Hematopoietic multipotent progenitor cell treated with erythropoietin and hydrocortisone succinate and interleukin-3 and kit ligand, for 17 days (in vitro differentiated cells): ENCODE data around the gene UCHL5.
"Not testable (repeated sequence)": the region's sequence is repeated elsewhere in the genome, so short reads cannot be mapped to it uniquely, and the experiment has no call there.

Experiments used
- DNase-seq: peaks from one replicate; pipeline ENCODE4 v3.0.0-alpha.2; 2015; ENCODE audit warnings: low spot score

Gene UCHL5

DNA sequence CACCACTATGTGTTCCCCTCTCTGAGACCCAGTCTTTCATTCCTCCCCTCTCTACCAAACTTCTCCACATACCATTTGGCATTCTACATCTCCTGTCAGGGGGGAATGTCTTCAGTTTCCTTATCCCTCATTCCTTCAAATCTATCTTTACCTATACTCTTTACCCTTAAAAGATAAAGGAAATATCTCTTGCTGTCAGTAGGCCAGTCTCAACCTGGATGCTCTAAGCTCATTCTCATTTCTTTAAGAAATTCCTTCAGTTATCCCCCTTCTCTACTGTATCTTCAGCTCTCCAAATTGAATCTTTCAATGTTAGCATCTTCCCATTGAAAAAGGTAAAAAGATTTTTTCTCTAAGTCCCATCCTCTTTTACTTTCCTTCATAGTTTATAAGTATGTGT lies 6.8 kb upstream of the UCHL5 start:
- peak; percentile 47 for DNase-seq

DNA sequence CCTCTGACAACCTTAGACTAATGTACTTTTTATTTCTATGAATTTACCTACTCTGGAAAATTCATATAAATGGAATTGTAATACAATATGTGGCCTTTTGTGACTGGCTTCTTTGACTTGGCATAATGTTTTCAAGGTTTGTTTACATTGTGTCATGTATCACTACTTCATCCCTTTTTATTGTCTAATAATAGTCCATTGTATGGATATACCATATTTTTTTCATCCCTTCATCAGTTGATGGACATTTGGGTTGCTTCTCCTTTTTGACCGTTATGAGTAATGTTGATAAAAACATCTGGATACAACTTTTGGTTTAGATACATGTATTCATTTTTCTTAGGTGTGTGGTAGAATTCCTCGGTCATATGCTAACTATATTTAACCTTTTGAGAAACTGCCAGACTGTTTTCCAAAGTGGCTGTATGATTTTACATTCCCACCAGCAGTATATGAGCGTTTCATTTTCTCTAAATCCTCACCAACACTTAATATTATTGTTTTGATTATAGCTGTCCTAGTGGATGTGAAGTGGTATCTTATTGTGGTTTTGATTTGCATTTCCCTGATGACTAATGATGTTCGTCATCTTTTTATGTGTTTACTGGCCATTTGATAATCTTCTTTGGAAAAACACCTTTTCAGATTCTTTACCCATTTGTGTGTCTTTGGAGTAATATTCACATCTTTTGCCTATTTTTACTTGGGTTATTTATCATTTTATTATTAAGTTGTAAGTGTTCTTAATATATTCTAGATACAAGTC lies 3.7 kb upstream of the UCHL5 start:
- DNase-seq = peak; percentile 16

- DNase-seq = peak; percentile 59
These were observed 1.8 kb upstream of the UCHL5 start for GRCh38 chr1:193060938-193061337.

DNA sequence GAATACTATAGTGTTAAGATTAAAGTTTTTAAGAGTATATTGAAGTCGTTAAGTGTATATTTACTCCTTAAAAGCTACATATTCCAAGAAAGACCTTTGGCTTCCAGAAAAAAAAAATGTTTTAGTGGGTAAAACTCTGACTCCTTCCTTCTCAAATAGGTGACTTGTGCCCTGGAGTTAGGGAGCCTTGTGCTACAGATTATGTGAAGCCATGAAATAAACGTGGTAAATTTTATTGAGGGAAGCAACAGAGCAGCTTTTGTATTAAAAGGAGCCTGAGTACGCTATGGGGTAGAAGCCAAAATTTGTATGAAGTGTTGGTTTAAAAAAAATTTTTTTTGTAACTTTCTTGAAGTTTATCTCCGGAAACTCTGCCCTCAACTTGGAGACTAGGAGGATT lies 1.2 kb upstream of the UCHL5 start:
- DNase-seq = peak; percentile 44

DNA sequence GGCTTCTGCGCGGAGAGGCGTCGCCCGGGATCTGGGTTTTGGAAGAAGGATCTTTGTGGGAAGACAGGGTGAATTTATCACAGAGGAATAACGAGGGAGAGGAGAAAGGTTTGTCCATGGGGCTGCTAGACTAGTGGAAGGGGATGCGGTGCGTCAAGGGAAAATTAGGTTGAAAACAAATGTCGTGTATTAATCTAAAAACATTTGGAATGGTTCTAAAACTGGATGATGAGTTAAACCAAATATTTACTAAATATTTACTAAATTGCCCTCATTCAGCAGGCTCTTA lies 899 bp upstream of the UCHL5 start:
- DNase-seq = no peak

DNA sequence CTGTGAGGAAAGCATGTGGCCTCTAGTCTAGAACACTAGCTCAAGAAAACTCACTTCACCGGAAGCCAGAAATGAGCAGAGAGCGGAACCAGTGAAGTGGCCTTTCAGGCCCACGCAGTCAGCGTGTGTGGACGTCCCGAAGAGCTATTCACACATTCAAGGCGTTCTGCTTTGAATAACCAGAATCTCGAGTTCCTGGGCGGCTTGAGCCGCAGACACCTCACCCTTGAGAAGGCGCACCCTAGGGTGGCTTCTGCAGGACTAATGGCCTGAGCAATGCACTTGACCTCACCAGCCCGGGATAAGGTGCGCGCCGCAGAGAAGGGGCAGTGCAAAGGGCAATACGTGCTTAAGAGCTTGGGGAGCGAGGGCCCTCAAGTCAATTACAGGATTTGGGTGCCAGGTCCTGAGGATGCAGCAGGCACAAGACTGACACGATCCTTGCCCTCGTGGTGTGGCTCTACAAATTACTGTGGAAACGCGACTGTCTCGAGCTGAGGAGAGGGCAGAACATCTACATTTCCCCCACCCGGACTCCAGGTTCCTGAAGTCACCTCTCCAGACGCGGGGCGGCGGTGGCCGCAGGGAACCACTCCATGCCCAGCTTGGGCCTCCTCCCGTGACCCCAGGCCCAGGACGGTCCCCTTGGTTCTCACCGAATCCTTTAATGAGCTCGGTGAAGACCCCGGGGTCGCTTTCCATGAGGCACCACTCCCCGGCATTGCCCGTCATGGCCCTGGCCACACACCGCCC lies 455 bp downstream of the UCHL5 start:
- DNase-seq = peak; percentile 61

DNA sequence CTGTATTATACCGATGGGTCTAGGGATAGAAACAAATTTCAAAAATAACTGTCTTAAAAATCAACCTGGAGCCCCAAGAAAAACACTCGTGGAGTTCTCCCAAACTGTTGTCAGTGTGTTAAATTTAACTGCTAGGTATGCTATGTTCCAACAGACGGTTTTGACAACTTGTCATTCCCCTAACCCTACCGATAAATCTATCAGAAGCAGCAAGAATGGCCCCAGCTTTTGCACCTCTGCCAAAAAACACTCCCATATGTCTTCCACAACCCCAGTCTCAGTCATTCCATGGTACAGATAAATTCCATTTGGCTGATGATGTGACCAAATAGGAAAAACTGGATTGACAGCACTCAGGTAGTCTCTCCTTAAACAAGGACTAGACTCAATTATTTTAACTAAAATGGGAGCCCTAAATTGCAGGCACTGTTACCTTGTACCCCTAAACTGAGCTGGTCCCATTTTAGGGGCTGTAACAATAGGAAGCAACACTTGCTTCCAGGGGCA lies 4.9 kb downstream of the UCHL5 start:
- no peak for DNase-seq

DNA sequence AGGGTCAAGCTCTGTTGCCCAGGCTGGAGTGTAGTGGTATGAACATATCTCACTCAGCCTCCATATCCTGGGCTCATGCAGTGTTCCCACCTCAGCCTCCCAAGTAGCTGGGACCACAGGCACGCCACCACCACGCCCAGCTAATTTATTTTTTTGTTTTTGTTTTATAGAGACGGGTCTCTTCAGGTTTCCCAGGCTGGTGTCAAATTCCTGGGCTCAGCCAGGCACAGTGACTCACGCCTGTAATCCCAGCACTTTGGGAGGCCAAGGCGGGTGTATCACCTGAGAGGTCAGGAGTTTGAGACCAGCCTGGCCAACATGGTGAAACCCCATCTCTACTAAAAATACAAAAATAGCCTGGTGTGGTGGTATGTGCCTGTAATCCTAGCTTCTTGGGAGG lies 10.2 kb downstream of the UCHL5 start:
- DNase-seq = not testable (repeated sequence)

DNA sequence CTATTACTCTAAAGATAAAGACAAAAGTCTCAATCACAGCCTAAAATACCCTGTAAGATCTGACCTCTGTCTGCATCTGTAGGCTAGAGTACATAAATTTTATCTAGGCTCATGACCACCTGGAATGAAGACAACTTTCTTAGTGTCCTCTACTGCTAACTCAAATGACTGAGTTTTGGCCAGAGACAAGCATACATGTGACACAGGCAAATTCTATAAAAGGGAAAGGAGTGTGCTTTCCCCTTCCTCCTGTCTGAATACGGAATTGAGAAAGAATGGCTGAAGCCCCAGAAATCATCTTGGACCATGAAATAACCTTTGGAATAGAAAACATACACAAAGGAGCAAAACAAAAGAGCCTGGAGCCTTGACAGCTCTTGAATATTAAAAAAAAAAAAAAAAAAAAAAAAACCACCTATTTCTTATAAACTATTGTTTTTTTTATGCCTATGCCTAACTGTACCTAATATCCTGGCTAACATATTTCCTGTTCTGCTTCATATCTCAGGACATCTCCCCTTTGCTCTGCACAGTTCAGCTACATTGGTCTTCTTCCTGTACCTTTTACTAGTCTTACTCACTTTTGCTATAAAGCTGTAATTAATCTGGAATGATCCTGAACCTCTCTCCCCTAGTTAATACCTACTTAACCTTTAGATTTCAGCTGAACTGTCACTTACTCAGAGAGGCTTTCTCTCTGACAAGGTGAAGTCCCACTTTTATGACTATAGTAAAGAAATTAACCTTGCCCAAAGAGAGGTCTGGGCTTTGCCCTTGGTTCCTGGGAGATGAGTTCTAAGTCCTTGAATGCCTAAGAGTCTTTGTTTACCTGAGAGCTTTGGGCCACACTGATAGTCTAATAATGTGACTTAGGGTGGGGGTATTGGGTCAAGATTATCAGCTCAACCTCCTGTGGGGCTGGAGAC lies 16.1 kb downstream of the UCHL5 start:
- DNase-seq = no peak

GRCh38 chr1:193040011-193040410 lies 19.1 kb downstream of the UCHL5 start:
- no peak for DNase-seq

DNA sequence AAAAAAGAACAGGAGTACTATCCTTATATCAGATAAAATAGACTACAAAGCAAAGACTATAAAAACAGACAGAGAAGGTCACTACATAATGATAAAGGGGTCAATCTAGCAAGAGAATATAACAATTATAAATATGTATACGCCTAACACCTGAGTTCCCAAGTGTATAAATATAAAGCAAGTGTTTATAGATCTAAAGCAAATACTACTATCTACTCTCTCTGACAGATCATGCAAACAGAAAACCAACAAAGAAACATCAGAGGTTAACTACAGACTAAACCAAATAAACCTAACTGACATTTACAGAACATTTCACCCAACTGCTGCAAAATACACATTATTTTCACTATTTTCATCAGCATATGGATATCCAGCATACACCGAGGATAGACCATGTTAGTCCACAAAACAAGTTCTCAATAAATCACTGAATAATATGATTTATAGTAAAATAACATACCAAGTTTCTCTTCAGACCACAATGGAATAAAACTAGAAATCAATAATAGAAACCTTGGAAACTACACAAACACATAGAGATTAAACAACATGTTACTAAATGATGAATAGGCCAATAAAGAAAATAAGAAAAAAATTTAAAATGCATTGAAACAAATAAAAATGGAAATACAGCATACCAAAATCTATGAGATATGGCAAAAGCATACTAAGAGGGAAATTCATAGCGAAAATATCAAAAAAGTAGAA lies 22.7 kb downstream of the UCHL5 start:
- no peak for DNase-seq

GRCh38 chr1:193033610-193034009 lies 25.6 kb downstream of the UCHL5 start:
- no peak for DNase-seq

DNA sequence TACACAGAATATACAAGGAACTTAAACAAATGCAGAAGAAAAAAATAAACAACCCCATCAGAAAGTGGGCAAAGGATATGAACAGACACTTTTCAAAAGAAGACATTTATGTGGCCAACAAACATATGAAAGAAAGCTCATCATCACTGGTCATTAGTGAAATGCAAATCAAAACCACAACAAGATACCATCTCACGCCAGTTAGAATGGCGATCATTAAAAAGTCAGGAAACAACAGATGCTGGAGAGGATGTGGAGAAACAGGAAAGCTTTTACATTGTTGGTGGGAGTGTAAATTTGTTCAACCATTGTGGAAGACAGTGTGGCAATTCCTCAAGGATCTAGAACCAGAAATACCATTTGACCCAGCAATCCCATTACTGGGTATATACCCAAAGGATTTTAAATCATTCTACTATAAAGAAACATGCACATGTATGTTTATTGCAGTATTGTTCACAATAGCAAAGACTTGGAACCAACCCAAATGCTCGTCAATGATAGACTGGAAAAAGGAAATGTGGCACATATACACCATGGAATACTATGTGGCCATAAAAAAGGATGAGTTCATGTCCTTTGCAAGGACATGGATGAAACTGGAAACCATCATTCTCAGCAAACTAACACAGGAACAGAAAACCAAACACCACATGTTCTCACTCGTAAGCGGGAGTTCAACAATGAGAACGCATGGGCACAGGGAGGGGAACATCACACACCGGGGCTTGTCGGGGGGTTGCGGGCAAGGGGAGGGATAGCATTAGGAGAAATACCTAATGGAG lies 26.3 kb downstream of the UCHL5 start:
- not testable (repeated sequence) for DNase-seq

- DNase-seq = peak; percentile 26
These were observed 27.7 kb downstream of the UCHL5 start for GRCh38 chr1:193031431-193031830.

GRCh38 chr1:193030280-193030679 lies 28.9 kb downstream of the UCHL5 start:
- peak; percentile 14 for DNase-seq

DNA sequence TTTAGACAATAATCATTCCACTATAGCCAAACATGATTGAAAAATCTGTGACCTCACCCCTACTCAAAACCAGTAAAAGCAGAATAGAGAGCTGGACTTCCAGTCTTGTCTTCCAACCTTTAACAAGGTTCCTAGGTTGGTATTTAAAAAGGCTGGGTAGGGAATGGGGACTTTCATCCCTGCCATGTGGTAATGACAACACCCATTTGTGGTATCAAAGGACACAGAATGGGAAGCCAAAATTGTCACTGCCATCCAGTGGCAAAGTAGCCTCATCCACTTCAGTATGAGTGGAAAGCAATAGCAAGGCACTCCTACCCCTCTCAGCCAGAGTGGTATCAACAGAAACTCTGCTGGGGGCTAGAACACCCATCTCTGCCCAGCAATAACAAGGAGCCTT lies 33.9 kb downstream of the UCHL5 start:
- no peak for DNase-seq

GRCh38 chr1:193019442-193020026 lies 39.6 kb downstream of the UCHL5 start:
- peak; percentile 53 for DNase-seq

DNA sequence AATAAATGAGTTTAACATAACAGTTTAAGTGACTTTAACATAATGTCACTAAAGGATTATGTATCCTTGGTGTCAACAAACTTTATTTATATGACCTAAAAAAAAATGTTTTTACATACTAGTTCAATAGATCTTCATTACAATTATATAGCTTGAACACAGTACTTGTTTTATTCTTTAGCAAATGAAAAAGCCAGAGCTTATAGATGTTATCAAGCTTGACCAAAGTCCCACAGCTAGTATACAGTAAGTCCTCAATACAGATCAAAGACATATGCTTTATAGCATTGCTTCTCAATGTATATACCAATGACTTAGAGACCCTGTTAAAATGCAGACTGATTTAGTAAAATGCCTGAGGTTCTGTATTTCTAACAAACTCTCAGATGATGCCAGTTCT lies 42.4 kb downstream of the UCHL5 start:
- DNase-seq = no peak

DNA sequence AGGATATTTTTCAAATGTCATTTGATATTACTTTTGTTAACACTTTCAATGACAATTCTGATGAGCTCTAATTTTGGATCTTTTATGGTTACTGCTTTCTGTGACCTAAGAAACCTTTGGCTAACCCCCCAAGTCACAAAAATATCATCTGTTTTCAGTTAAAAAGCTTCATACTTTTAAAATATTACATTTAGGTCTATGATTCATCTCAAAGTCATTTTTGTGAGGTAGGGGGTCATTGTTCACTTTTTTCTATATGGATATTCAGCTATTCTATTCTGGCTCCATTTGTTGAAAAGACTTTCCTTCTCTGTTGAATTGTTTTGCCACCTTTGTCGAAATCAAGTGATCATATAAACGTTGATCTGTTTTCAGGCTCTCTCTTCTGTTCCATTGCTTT lies 44.8 kb downstream of the UCHL5 start:
- DNase-seq = no peak

GRCh38 chr1:193013707-193014106 lies 45.5 kb downstream of the UCHL5 start:
- no peak for DNase-seq

GRCh38 chr1:193013005-193013404 lies 46.2 kb downstream of the UCHL5 start:
- no peak for DNase-seq
